ENCODE measurements around the gene PTPRU.

Gene PTPRU

GRCh38 chr1:29270929-29271521 lies 34.7 kb downstream of the PTPRU start:
- DNase-seq (ENCODE audit: low read depth) = no peak
- H3K4me3 ChIP-seq (ENCODE audit: low read depth, low read length) = no peak overlapping the region
- TF ChIP-seq CTCF (IDR thresholded peaks at IDR 0.05; ENCODE audit: control insufficient read depth, extremely low read depth, insufficient read depth) = no peak

- DNase-seq (ENCODE audit: low read depth) = peak; percentile 66
- no peak for TF ChIP-seq CTCF (IDR thresholded peaks at IDR 0.05; ENCODE audit: control insufficient read depth, extremely low read depth, insufficient read depth)
- H3K4me3 ChIP-seq (ENCODE audit: low read depth, low read length) = no peak overlapping the region
These were observed 35.4 kb downstream of the PTPRU start for GRCh38 chr1:29271724-29272123.

GRCh38 chr1:29272147-29272907 lies 36.0 kb downstream of the PTPRU start:
- no peak for DNase-seq (ENCODE audit: low read depth)
- H3K4me3 ChIP-seq (ENCODE audit: low read depth, low read length) = no peak overlapping the region
- TF ChIP-seq CTCF (IDR thresholded peaks at IDR 0.05; ENCODE audit: control insufficient read depth, extremely low read depth, insufficient read depth) = no peak

GRCh38 chr1:29275435-29275834 lies 39.1 kb downstream of the PTPRU start:
- no peak overlapping the region for H3K4me3 ChIP-seq (ENCODE audit: low read depth, low read length)
- DNase-seq (ENCODE audit: low read depth) = no peak
- TF ChIP-seq CTCF (IDR thresholded peaks at IDR 0.05; ENCODE audit: control insufficient read depth, extremely low read depth, insufficient read depth) = no peak

GRCh38 chr1:29278124-29278523 lies 41.8 kb downstream of the PTPRU start:
- no peak overlapping the region for H3K4me3 ChIP-seq (ENCODE audit: low read depth, low read length)
- no peak for TF ChIP-seq CTCF (IDR thresholded peaks at IDR 0.05; ENCODE audit: control insufficient read depth, extremely low read depth, insufficient read depth)
- no peak for DNase-seq (ENCODE audit: low read depth)

GRCh38 chr1:29279406-29279805 lies 43.1 kb downstream of the PTPRU start:
- H3K4me3 ChIP-seq (ENCODE audit: low read depth, low read length) = no peak overlapping the region
- TF ChIP-seq CTCF (IDR thresholded peaks at IDR 0.05; ENCODE audit: control insufficient read depth, extremely low read depth, insufficient read depth) = no peak
- no peak for DNase-seq (ENCODE audit: low read depth)
